Transverse colon (tissue), 4 donors: ENCODE measurements around the gene IKZF3.

Experiments
- EP300 ChIP-seq: sonication (generic); formaldehyde crosslinking; IDR thresholded peaks from one replicate; pipeline ENCODE4 v1.6.1; 2017; ENCODE audit warnings: antibody characterized with exemption, low read depth
- POLR2A ChIP-seq: fragments of 450-650 bp; IDR thresholded peaks from one replicate; pipeline ENCODE4 v1.6.1; 2016; ENCODE audit warnings: antibody characterized with exemption, mild to moderate bottlenecking, moderate library complexity
- POLR2AphosphoS5 ChIP-seq, 3 donors: sonication (generic); formaldehyde crosslinking; IDR thresholded peaks; one replicate each; pipeline ENCODE4 v1.6.1; 2016; ENCODE audit warnings: antibody characterized with exemption in 3 of 3
- TF ChIP-seq, protein P1 (sequence below), 5 experiments: fragments of 200-600 bp in 3 of 5; fragments of 450-650 bp in 2 of 5; sonication (generic) in 3 of 5; IDR thresholded peaks; 1 replicate in 2 of 5; 2 replicates in 3 of 5; pipeline ENCODE4 v1.5.1; 2016 to 2017; ENCODE audit warnings: antibody characterized with exemption in 5 of 5, inconsistent platforms in 3 of 5, mild to moderate bottlenecking in 2 of 5, moderate library complexity in 1 of 5

DNA sequence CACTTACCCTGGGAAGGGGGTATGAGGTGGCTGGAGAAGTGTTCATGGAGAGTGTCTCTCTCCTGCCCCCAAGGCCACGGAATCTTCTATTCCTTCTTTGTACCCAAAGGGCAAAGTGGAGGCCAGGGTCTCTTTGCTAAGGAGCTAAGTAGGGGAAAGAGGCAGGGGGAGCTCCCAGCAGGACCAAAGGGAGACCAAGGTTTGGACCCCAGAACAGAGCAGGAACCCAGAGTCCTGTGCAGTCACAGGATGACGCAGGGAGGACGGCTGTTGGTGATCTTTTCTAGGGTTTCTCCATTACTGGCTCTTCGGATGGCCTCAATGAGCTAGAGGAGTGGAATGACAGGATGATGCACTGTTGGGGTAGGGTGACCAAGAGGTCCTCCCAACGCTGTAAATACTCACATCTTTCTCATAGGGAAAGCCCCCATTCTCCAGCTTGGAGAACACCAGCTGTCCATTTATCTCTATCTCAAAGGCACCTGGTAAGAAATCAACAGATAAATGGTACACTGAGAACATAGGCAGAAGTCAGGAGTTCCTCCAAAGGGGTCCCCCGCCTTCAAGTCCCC lies 134.7 kb downstream of the IKZF3 start:
- TF ChIP-seq, protein P1, sequence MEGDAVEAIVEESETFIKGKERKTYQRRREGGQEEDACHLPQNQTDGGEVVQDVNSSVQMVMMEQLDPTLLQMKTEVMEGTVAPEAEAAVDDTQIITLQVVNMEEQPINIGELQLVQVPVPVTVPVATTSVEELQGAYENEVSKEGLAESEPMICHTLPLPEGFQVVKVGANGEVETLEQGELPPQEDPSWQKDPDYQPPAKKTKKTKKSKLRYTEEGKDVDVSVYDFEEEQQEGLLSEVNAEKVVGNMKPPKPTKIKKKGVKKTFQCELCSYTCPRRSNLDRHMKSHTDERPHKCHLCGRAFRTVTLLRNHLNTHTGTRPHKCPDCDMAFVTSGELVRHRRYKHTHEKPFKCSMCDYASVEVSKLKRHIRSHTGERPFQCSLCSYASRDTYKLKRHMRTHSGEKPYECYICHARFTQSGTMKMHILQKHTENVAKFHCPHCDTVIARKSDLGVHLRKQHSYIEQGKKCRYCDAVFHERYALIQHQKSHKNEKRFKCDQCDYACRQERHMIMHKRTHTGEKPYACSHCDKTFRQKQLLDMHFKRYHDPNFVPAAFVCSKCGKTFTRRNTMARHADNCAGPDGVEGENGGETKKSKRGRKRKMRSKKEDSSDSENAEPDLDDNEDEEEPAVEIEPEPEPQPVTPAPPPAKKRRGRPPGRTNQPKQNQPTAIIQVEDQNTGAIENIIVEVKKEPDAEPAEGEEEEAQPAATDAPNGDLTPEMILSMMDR (IDR thresholded peaks at IDR 0.05), result no peak
- TF ChIP-seq POLR2A (no peak), POLR2AphosphoS5 (IDR thresholded peaks at IDR 0.05) (no peak), EP300 (no peak)
